ENCODE data around the gene NTNG1.

GRCh38 chr1:107315652-107316051 lies 174.8 kb downstream of the NTNG1 start:
- TF ChIP-seq POLR2AphosphoS5 (IDR thresholded peaks at IDR 0.05) = no peak
- no peak for TF ChIP-seq POLR2A (IDR thresholded peaks at IDR 0.05)
- TF ChIP-seq CTCF (IDR thresholded peaks at IDR 0.05) = no peak
- TF ChIP-seq EP300 (IDR thresholded peaks at IDR 0.05) = no peak
